HCT116 (cell line): ENCODE results near the gene BCL2L11. TPM values are rescaled to one million over a fixed set of nuclear protein-coding genes. Genes with fewer than 3 reads are reported as not detected.

Experiments
- ATAC-seq: fragments of 200-7000 bp; cut with Tn5 transposase; 2 replicates; pipeline ENCODE4 v1.9.1; 2020; ENCODE audit warnings: mild to moderate bottlenecking, moderate library complexity
- BruUV-seq: library from RNA; stranded (reverse); fragments of 400-500 nt; replicated peaks from 2 replicates; lab custom pipeline; 2021; lab: Mats Ljungman, UMichigan
- CTCF ChIA-PET: fragments of 300-600 bp; sonication (Branson Sonifier 250); formaldehyde crosslinking; loops from one replicate; lab custom pipeline; 2021; ENCODE audit warnings: antibody characterized with exemption; lab: Charles Lee
- POLR2A ChIA-PET: fragments of 300-600, 350-600 bp; sonication (Branson Sonifier 250); formaldehyde crosslinking; loops from one replicate; lab custom pipeline; 2021; ENCODE audit warnings: antibody characterized with exemption; lab: Charles Lee
- RAD21 ChIA-PET, 2 experiments: fragments of 300-600 bp; sonication (Branson Sonifier 250); formaldehyde crosslinking; loops; one replicate each; lab custom pipeline; 2023; ENCODE audit warnings: low total read pairs in 2 of 2; ENCODE audit not compliant: uncharacterized antibody in 2 of 2, unreplicated experiment in 2 of 2, low non-redundant PET in 1 of 2; lab: Charles Lee
- DNase-seq: peaks from one replicate; pipeline ENCODE4 v3.0.0-alpha.2; 2010; ENCODE audit warnings: low read depth, low spot score
- H2AFZ ChIP-seq: fragments of 200-600 bp; shearing (Covaris generic), sonication (generic); 2 replicates; pipeline ENCODE4 v1.6.1; 2017; ENCODE audit warnings: low read depth, mixed run types, mixed read lengths, antibody characterized with exemption, low read length; ENCODE audit not compliant: poor library complexity, severe bottlenecking
- H3K27ac ChIP-seq: 2 replicates; pipeline ENCODE4 v1.5.1; 2012; ENCODE audit warnings: low read depth, low read length
- H3K27me3 ChIP-seq: fragments of 200-600 bp; sonication (generic); 2 replicates; pipeline ENCODE4 v1.6.1; 2016; ENCODE audit warnings: mixed run types, low read length, mixed read lengths; ENCODE audit not compliant: insufficient read depth
- H3K36me3 ChIP-seq, 2 experiments: fragments of 200-500 bp in 1 of 2; fragments of 200-600 bp in 1 of 2; sonication (Bioruptor generic) in 1 of 2; sonication (generic) in 1 of 2; 2 replicates each; pipeline versions ENCODE4 v1.5.1 to v1.6.1; 2014 to 2016; ENCODE audit warnings: low read length in 2 of 2, inconsistent platforms in 1 of 2, mixed read lengths in 1 of 2, mixed run types in 1 of 2; ENCODE audit not compliant: insufficient read depth in 2 of 2, control insufficient read depth in 1 of 2
- H3K4me1 ChIP-seq, 2 experiments: fragments of 200-600 bp in 1 of 2; sonication (generic) in 1 of 2; 2 replicates each; pipeline versions ENCODE4 v1.5.1 to v1.6.1; 2012 to 2017; ENCODE audit warnings: low read length in 2 of 2, inconsistent platforms in 1 of 2, mild to moderate bottlenecking in 1 of 2, mixed read lengths in 1 of 2, mixed run types in 1 of 2, moderate library complexity in 1 of 2; ENCODE audit not compliant: insufficient read depth in 2 of 2, control insufficient read depth in 1 of 2
- H3K4me2 ChIP-seq: fragments of 200-600 bp; sonication (generic); 2 replicates; pipeline ENCODE4 v1.6.1; 2017; ENCODE audit warnings: mixed run types, low read length, mixed read lengths
- H3K4me3 ChIP-seq, 2 experiments: fragments of 200-600 bp in 1 of 2; sonication (generic) in 1 of 2; replicated peaks in 1 of 2; 2 replicates each; pipeline ENCODE4 v1.5.1; 2011 to 2016; ENCODE audit warnings: low read length in 2 of 2, control low read depth in 1 of 2, low read depth in 1 of 2, mild to moderate bottlenecking in 1 of 2, mixed read lengths in 1 of 2, mixed run types in 1 of 2
- H3K79me2 ChIP-seq: fragments of 200-600 bp; sonication (generic); 2 replicates; pipeline ENCODE4 v1.6.1; 2017; ENCODE audit warnings: mild to moderate bottlenecking, mixed run types, low read length, moderate library complexity, mixed read lengths; ENCODE audit not compliant: insufficient read depth
- H3K9ac ChIP-seq: fragments of 200-600 bp; sonication (generic); 2 replicates; pipeline ENCODE4 v1.6.1; 2016; ENCODE audit warnings: low read length, mixed read lengths
- H3K9me2 ChIP-seq: fragments of 200-600 bp; sonication (generic), shearing (Covaris generic); 2 replicates; pipeline ENCODE4 v1.6.1; 2017; ENCODE audit warnings: mixed run types, mild to moderate bottlenecking, moderate library complexity; ENCODE audit not compliant: insufficient read depth
- H3K9me3 ChIP-seq, 2 experiments: fragments of 200-500 bp in 1 of 2; fragments of 200-600 bp in 1 of 2; sonication (Bioruptor generic) in 1 of 2; sonication (generic) in 1 of 2; 2 replicates each; pipeline ENCODE4 v1.6.1; 2014 to 2017; ENCODE audit warnings: low read length in 2 of 2, mixed read lengths in 2 of 2, inconsistent platforms in 1 of 2, low read depth in 1 of 2, mild to moderate bottlenecking in 1 of 2, mixed run types in 1 of 2, moderate library complexity in 1 of 2; ENCODE audit not compliant: control insufficient read depth in 1 of 2, insufficient read depth in 1 of 2
- H4K20me1 ChIP-seq: fragments of 200-600 bp; sonication (generic), shearing (Covaris generic); 2 replicates; pipeline ENCODE4 v1.6.1; 2017; ENCODE audit warnings: mixed run types, mild to moderate bottlenecking, moderate library complexity; ENCODE audit not compliant: insufficient read depth
- CBX3 ChIP-seq: IDR thresholded peaks from 2 replicates; pipeline ENCODE4 v1.6.1; 2012; ENCODE audit warnings: low read depth
- EZH2 ChIP-seq: fragments of 200-600 bp; sonication (generic); IDR thresholded peaks from 2 replicates; pipeline ENCODE4 v1.6.1; 2017; ENCODE audit warnings: antibody characterized with exemption, mixed run types
- JUND ChIP-seq: IDR thresholded peaks from 2 replicates; pipeline ENCODE4 v1.6.1; 2012
- POLR2A ChIP-seq: IDR thresholded peaks from 2 replicates; pipeline ENCODE4 v1.7.0; 2011; ENCODE audit warnings: borderline replicate concordance; ENCODE audit not compliant: insufficient read depth, insufficient read length; ENCODE audit errors: extremely low read depth
- POLR2AphosphoS5 ChIP-seq: IDR thresholded peaks from 2 replicates; pipeline ENCODE4 v1.6.1; 2011; ENCODE audit warnings: mild to moderate bottlenecking, low read depth, low read length, moderate library complexity
- intact Hi-C: fragments of 100-400 bp; cut with micrococcal nuclease; formaldehyde crosslinking; loops from 2 replicates; pipeline ENCODE4 v1.10.0; 2022
- total RNA-seq: library from RNA; stranded (reverse); gene quantifications from one replicate; pipeline ENCODE4 v1.2.1, GENCODE V29; 2021; ENCODE audit not compliant: unreplicated experiment
- TF ChIP-seq, protein P1 (sequence below): IDR thresholded peaks from 2 replicates; pipeline ENCODE4 v1.6.1; 2012
- TF ChIP-seq, protein P2 (sequence below): IDR thresholded peaks from 2 replicates; pipeline ENCODE4 v1.6.1; 2012; ENCODE audit warnings: low read depth
- TF ChIP-seq, protein P3 (sequence below): IDR thresholded peaks from 2 replicates; pipeline ENCODE4 v1.6.1; 2011; ENCODE audit warnings: mild to moderate bottlenecking, low read length, moderate library complexity; ENCODE audit not compliant: insufficient replicate concordance; ENCODE audit errors: extremely low read depth
- TF ChIP-seq, protein P4 (sequence below): IDR thresholded peaks from 2 replicates; pipeline ENCODE4 v1.6.1; 2012
- TF ChIP-seq, protein P5 (sequence below), 3 experiments: fragments of 200-600 bp in 1 of 3; sonication (generic) in 1 of 3; IDR thresholded peaks in 2 of 3; conservative IDR thresholded peaks in 1 of 3; 2 replicates each; pipeline ENCODE4 v1.5.1; 2012 to 2017; ENCODE audit warnings: low read depth in 2 of 3, low read length in 2 of 3, antibody characterized with exemption in 1 of 3, borderline replicate concordance in 1 of 3, control low read depth in 1 of 3, mild to moderate bottlenecking in 1 of 3, mixed read lengths in 1 of 3, mixed run types in 1 of 3, moderate library complexity in 1 of 3; ENCODE audit not compliant: insufficient read depth in 1 of 3

BCL2L11 gene
- total RNA-seq, 1 experiment from 2014 or later, result 17.8 TPM

DNA sequence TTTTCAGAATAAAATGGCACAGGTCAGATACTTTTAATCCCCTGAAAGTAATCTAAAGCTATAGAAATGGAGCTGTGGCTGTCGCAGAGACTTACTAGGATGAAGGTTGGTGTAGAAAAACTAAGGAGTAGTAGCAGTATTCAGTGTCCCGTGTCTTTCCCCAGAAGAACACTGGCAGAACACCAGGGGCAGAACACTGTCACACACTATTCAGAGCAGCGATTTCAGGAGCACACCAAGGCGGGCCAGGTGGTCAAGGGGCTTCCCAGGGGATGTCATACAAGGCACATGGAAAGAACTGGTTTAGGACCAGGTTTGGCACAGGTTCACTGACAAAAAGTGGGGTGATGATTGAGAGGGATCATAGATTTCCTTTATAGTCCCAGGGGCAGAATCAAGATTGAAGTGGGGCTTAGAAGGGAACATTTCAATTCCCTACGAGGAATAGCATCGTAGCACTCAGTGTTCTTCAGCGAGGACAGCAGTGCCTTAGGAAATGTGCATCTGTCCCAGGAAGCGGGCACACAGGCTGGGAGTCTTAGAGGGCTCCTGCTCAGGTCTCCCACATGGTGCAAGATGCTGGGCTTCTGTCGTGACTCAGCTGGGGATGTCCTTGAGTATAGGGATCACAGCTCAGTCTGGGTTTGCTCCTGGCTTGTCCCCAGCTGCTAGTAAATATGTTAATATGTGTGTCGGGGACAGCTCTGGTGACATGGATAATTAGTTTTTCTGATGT is 22.6 kb downstream of the BCL2L11 start:
- H2AFZ ChIP-seq, result no peak overlapping the region
- DNase-seq, result no peak
- no peak overlapping the region for H3K4me3 ChIP-seq
- no peaks in the 10 kb centered on the region for H3K4me1 ChIP-seq
- H3K9me3 ChIP-seq, result no peaks in the 10 kb centered on the region
- intact Hi-C loops, result no loop called here
- peaks cover 4 to 6% of the 10 kb centered on the region in 2 experiments; a peak in 1 of 4 replicates for H3K36me3 ChIP-seq
- ChIA-PET CTCF (no interaction called here), POLR2A (no interaction called here), RAD21 (no interaction called here)
- H3K4me2 ChIP-seq, result no peak overlapping the region
- H4K20me1 ChIP-seq, result no peaks in the 10 kb centered on the region
- BruUV-seq, result no TSS peak
- peaks cover 29% of the 10 kb centered on the region; the same call in 1 of the 2 replicates for H3K79me2 ChIP-seq
- H3K9ac ChIP-seq, result no peak overlapping the region
- no peak for ATAC-seq
- no peak for TF ChIP-seq JUND
- TF ChIP-seq, protein P1, sequence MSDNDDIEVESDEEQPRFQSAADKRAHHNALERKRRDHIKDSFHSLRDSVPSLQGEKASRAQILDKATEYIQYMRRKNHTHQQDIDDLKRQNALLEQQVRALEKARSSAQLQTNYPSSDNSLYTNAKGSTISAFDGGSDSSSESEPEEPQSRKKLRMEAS, result no peak
- TF ChIP-seq, protein P2, sequence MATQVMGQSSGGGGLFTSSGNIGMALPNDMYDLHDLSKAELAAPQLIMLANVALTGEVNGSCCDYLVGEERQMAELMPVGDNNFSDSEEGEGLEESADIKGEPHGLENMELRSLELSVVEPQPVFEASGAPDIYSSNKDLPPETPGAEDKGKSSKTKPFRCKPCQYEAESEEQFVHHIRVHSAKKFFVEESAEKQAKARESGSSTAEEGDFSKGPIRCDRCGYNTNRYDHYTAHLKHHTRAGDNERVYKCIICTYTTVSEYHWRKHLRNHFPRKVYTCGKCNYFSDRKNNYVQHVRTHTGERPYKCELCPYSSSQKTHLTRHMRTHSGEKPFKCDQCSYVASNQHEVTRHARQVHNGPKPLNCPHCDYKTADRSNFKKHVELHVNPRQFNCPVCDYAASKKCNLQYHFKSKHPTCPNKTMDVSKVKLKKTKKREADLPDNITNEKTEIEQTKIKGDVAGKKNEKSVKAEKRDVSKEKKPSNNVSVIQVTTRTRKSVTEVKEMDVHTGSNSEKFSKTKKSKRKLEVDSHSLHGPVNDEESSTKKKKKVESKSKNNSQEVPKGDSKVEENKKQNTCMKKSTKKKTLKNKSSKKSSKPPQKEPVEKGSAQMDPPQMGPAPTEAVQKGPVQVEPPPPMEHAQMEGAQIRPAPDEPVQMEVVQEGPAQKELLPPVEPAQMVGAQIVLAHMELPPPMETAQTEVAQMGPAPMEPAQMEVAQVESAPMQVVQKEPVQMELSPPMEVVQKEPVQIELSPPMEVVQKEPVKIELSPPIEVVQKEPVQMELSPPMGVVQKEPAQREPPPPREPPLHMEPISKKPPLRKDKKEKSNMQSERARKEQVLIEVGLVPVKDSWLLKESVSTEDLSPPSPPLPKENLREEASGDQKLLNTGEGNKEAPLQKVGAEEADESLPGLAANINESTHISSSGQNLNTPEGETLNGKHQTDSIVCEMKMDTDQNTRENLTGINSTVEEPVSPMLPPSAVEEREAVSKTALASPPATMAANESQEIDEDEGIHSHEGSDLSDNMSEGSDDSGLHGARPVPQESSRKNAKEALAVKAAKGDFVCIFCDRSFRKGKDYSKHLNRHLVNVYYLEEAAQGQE, result no peak
- no peak for TF ChIP-seq CBX3
- TF ChIP-seq, protein P3, sequence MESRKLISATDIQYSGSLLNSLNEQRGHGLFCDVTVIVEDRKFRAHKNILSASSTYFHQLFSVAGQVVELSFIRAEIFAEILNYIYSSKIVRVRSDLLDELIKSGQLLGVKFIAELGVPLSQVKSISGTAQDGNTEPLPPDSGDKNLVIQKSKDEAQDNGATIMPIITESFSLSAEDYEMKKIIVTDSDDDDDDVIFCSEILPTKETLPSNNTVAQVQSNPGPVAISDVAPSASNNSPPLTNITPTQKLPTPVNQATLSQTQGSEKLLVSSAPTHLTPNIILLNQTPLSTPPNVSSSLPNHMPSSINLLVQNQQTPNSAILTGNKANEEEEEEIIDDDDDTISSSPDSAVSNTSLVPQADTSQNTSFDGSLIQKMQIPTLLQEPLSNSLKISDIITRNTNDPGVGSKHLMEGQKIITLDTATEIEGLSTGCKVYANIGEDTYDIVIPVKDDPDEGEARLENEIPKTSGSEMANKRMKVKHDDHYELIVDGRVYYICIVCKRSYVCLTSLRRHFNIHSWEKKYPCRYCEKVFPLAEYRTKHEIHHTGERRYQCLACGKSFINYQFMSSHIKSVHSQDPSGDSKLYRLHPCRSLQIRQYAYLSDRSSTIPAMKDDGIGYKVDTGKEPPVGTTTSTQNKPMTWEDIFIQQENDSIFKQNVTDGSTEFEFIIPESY, result no peak
- TF ChIP-seq EZH2, result no peak
- no peak for TF ChIP-seq POLR2A
- TF ChIP-seq, protein P4, sequence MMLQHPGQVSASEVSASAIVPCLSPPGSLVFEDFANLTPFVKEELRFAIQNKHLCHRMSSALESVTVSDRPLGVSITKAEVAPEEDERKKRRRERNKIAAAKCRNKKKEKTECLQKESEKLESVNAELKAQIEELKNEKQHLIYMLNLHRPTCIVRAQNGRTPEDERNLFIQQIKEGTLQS, result no peak
- TF ChIP-seq, protein P5, sequence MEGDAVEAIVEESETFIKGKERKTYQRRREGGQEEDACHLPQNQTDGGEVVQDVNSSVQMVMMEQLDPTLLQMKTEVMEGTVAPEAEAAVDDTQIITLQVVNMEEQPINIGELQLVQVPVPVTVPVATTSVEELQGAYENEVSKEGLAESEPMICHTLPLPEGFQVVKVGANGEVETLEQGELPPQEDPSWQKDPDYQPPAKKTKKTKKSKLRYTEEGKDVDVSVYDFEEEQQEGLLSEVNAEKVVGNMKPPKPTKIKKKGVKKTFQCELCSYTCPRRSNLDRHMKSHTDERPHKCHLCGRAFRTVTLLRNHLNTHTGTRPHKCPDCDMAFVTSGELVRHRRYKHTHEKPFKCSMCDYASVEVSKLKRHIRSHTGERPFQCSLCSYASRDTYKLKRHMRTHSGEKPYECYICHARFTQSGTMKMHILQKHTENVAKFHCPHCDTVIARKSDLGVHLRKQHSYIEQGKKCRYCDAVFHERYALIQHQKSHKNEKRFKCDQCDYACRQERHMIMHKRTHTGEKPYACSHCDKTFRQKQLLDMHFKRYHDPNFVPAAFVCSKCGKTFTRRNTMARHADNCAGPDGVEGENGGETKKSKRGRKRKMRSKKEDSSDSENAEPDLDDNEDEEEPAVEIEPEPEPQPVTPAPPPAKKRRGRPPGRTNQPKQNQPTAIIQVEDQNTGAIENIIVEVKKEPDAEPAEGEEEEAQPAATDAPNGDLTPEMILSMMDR (IDR thresholded peaks at IDR 0.05 in 2 of 3, conservative IDR thresholded peaks at IDR 0.05 in 1 of 3; ENCODE audit: borderline replicate concordance in 1 of 3, insufficient read depth in 1 of 3, low read depth in 2 of 3, low read length in 2 of 3), result no peak
- TF ChIP-seq POLR2AphosphoS5, result no peak
- H3K27me3 ChIP-seq, result no peaks in the 10 kb centered on the region
- no peaks in the 10 kb centered on the region for H3K9me2 ChIP-seq
- no peak overlapping the region for H3K27ac ChIP-seq
